Lung (tissue), 12 donors: ENCODE measurements around the gene CHST9. TPM values are rescaled to one million over a fixed set of nuclear protein-coding genes. Genes with fewer than 3 reads are reported as not detected.

Experiments used
- ATAC-seq: fragments of 200-7000 bp; cut with Tn5 transposase; one replicate; pipeline ENCODE4 v1.9.1; 2020; ENCODE audit warnings: moderate number of reproducible peaks; ENCODE audit not compliant: insufficient read depth, low FRiP score
- DNase-seq, 3 donors: peaks; one replicate each; pipeline ENCODE4 v3.0.0-alpha.2; 2013 to 2017
- H3K27ac ChIP-seq, 2 donors: one replicate each; pipeline ENCODE4 v1.5.1; 2013; ENCODE audit warnings: mild to moderate bottlenecking in 2 of 2, moderate library complexity in 2 of 2, control low read depth in 1 of 2, inconsistent platforms in 1 of 2, low read depth in 1 of 2, low read length in 1 of 2
- H3K27me3 ChIP-seq, 3 donors: one replicate each; pipeline ENCODE4 v1.5.1; 2013; ENCODE audit warnings: low read length in 2 of 3; ENCODE audit not compliant: control insufficient read depth in 3 of 3, insufficient read depth in 3 of 3
- H3K36me3 ChIP-seq, 4 donors: one replicate each; pipeline ENCODE4 v1.5.1; 2013; ENCODE audit warnings: low read length in 4 of 4, mild to moderate bottlenecking in 1 of 4, moderate library complexity in 1 of 4; ENCODE audit not compliant: control insufficient read depth in 4 of 4, insufficient read depth in 4 of 4
- H3K4me1 ChIP-seq, 5 donors: one replicate each; pipeline ENCODE4 v1.5.1; 2013; ENCODE audit warnings: low read length in 5 of 5, mild to moderate bottlenecking in 2 of 5, moderate library complexity in 1 of 5; ENCODE audit not compliant: control insufficient read depth in 5 of 5, insufficient read depth in 5 of 5
- H3K4me3 ChIP-seq: one replicate; pipeline ENCODE4 v1.5.1; 2013; ENCODE audit warnings: mild to moderate bottlenecking, control low read depth, moderate library complexity
- H3K9ac ChIP-seq, 2 donors: one replicate each; pipeline ENCODE4 v1.5.1; 2013; ENCODE audit warnings: low read length in 2 of 2, control low read depth in 1 of 2; ENCODE audit not compliant: insufficient read depth in 1 of 2
- H3K9me3 ChIP-seq, 4 donors: one replicate each; pipeline ENCODE4 v1.5.1; 2013; ENCODE audit warnings: low read length in 3 of 4, mild to moderate bottlenecking in 1 of 4, moderate library complexity in 1 of 4; ENCODE audit not compliant: control insufficient read depth in 4 of 4, insufficient read depth in 3 of 4
- WGBS, 2 donors: extraction: QIAGEN DNeasy Blood & Tissue Kit; methylation state at CpG; one replicate each; pipeline ENCODE4 v1.1.7; 2013; 5-methylcytosine and 5-hydroxymethylcytosine counted together
- polyA plus RNA-seq, 2 donors: library from polyadenylated mRNA; stranded (reverse); fragments of 200-250 nt; gene quantifications; one replicate each; pipeline ENCODE4 v1.2.1, GENCODE V29; 2013
- total RNA-seq, 2 donors: library from RNA; depleted of rRNA in 1 of 2; stranded (reverse); fragments of >200 nt in 1 of 2; gene quantifications; one replicate each; pipeline ENCODE4 v1.2.1, GENCODE V29; 2014 to 2021
- TF ChIP-seq, protein P1 (sequence below): IDR thresholded peaks from 2 replicates; pipeline ENCODE4 v1.5.1; 2012; ENCODE audit warnings: mild to moderate bottlenecking; ENCODE audit errors: control extremely low read depth, extremely low read depth
- donor health status: control.
- donor health status: control.
- donor health status: Bipolar disorder and iron deficiency.
- donor health status: healthy.
- donor health status: DM: yes; HTN: yes; CAD: no.

Gene CHST9
- total and polyA plus RNA-seq, 4 donors: 2.9 to 19.6 (median 9.8) TPM

DNA sequence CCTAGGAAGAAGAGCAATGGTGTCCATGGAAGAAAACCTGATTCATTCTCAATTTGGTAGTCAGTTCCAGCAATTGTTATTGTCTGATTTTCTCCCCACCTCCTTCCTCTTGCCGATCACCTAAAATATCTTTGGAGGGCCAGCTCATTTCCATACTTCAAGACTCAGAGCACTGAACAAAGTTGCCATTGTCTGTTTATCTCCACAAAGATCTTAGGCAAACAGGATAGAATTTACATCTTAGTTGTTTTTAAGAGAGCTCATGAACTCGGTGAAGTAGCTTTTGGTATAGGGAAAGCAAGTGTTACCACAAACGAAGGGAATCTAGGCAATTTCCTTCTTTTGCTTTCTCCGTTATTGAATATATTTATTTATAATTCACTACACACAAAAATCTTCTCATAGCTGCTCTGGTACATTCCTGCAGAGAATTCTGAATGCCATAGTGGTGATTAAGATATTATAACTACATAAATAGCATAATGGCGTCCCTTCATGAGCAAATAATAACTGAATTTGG, 41.5 kb upstream of the CHST9 start:
- Histone ChIP-seq H3K4me1 (no peaks in the 10 kb centered on the region), H3K9me3 (no peaks in the 10 kb centered on the region), H3K36me3 (no peaks in the 10 kb centered on the region), H3K27me3 (no peaks in the 10 kb centered on the region), H3K27ac (no peak overlapping the region), H3K9ac (no peak overlapping the region), H3K4me3 (no peak overlapping the region)
- DNase-seq (peak in 1 of 3 donors; percentile 32), ATAC-seq (no peak)
- 57 to 61% methylated on average over 5 of the region's 5 CpGs for WGBS, 2 donors
- TF ChIP-seq, protein P1, sequence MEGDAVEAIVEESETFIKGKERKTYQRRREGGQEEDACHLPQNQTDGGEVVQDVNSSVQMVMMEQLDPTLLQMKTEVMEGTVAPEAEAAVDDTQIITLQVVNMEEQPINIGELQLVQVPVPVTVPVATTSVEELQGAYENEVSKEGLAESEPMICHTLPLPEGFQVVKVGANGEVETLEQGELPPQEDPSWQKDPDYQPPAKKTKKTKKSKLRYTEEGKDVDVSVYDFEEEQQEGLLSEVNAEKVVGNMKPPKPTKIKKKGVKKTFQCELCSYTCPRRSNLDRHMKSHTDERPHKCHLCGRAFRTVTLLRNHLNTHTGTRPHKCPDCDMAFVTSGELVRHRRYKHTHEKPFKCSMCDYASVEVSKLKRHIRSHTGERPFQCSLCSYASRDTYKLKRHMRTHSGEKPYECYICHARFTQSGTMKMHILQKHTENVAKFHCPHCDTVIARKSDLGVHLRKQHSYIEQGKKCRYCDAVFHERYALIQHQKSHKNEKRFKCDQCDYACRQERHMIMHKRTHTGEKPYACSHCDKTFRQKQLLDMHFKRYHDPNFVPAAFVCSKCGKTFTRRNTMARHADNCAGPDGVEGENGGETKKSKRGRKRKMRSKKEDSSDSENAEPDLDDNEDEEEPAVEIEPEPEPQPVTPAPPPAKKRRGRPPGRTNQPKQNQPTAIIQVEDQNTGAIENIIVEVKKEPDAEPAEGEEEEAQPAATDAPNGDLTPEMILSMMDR: no peak

DNA sequence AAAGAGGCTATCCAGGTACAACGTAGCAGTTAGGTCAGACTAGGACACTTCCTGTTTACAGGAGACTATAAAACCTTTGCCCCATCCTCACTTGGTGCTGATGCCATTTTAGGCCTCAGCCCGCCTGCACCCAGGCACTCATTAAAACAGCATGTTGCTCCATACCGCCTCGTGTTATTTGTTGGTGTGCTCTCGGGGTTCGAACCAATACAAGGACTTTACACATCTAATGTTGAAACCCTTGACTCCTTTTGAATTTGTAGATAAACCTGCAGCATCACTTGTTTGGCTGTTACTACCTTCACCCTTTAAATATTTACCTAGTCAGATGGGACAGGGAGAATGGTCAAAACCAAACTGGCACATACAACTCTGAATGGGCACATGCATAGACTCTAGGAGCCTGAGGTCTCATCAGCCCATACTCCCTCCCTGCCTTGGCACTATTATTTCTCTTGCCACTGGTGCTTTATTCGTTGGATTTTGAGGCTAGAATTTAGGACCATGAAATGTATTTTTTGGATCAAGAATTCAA, 40.9 kb upstream of the CHST9 start:
- H3K4me1 ChIP-seq: no peaks in the 10 kb centered on the region
- H3K27ac ChIP-seq: no peak overlapping the region
- H3K4me3 ChIP-seq: no peak overlapping the region
- H3K9me3 ChIP-seq: no peaks in the 10 kb centered on the region
- H3K27me3 ChIP-seq: no peaks in the 10 kb centered on the region
- no peak for DNase-seq
- no peak overlapping the region for H3K9ac ChIP-seq
- TF ChIP-seq, protein P1: no peak
- ATAC-seq: no peak
- no peaks in the 10 kb centered on the region for H3K36me3 ChIP-seq
- 83 to 85% methylated on average over 7 of the region's 7 CpGs for WGBS, 2 donors

GRCh38 chr18:27223526-27224291, 38.6 kb upstream of the CHST9 start:
- Histone ChIP-seq H3K27ac (no peak overlapping the region), H3K36me3 (no peaks in the 10 kb centered on the region), H3K4me1 (no peaks in the 10 kb centered on the region), H3K4me3 (no peak overlapping the region), H3K9ac (no peak overlapping the region), H3K9me3 (no peaks in the 10 kb centered on the region), H3K27me3 (no peaks in the 10 kb centered on the region)
- DNase-seq (no peak), ATAC-seq (no peak)
- TF ChIP-seq, protein P1: no peak
- WGBS, 2 donors: 54 to 76% methylated on average over 4 of the region's 4 CpGs
